COLO668 (cell line): ENCODE measurements around the gene OR9Q2.
"Not testable (repeated sequence)": the region's sequence is repeated elsewhere in the genome, so short reads cannot be mapped to it uniquely, and the experiment has no call there.

Experiments
- DNase-seq: peaks from one replicate; lab custom pipeline; 2025; ENCODE audit not compliant: unreplicated experiment; lab: John Stamatoyannopoulos, UW

The OR9Q2 gene

GRCh38 chr11:58188770-58189169 is at the start of gene OR9Q2:
Gene OR9Q2, plus strand, starts transcription at chr11:58189070. Its CDS starts 1,421 bp downstream, at chr11:58190491.
- no peak for DNase-seq

GRCh38 chr11:58142761-58143160 is 46.1 kb upstream of the OR9Q2 start:
- DNase-seq = no peak

GRCh38 chr11:58152781-58153180 is 36.1 kb upstream of the OR9Q2 start:
- no peak for DNase-seq

- no peak for DNase-seq
These were observed 24.5 kb upstream of the OR9Q2 start for GRCh38 chr11:58164389-58164788.

GRCh38 chr11:58164990-58165389 is 23.9 kb upstream of the OR9Q2 start:
- DNase-seq = no peak

- DNase-seq = no peak
These were observed 23.3 kb upstream of the OR9Q2 start for GRCh38 chr11:58165504-58166106.

- DNase-seq = no peak
These were observed 11.3 kb upstream of the OR9Q2 start for GRCh38 chr11:58177409-58178054.

- no peak for DNase-seq
These were observed 10.4 kb upstream of the OR9Q2 start for GRCh38 chr11:58178444-58178843.

- DNase-seq = peak; percentile 42
These were observed 9.2 kb upstream of the OR9Q2 start for GRCh38 chr11:58179648-58180047.

- DNase-seq = no peak
These were observed 1.9 kb upstream of the OR9Q2 start for GRCh38 chr11:58186938-58187337.

- no peak for DNase-seq
These were observed 3.4 kb downstream of the OR9Q2 start for GRCh38 chr11:58192229-58192628.

- no peak for DNase-seq
These were observed 4.5 kb downstream of the OR9Q2 start for GRCh38 chr11:58193391-58193790.

GRCh38 chr11:58195939-58196338 is 7.1 kb downstream of the OR9Q2 start:
- DNase-seq = no peak

GRCh38 chr11:58199271-58199670 is 10.4 kb downstream of the OR9Q2 start:
- DNase-seq = no peak

GRCh38 chr11:58204042-58204441 is 15.2 kb downstream of the OR9Q2 start, which contains the start of gene OR1S2:
Gene OR1S2, minus strand, starts transcription at chr11:58204142. Its CDS starts 0 bp downstream, at chr11:58204142.
- DNase-seq = no peak

- DNase-seq = not testable (repeated sequence)
These were observed 23.6 kb downstream of the OR9Q2 start, which contains the start of gene OR1S1 for GRCh38 chr11:58212420-58212819. Gene OR1S1, plus strand, starts transcription at chr11:58212720.

GRCh38 chr11:58216476-58216875 is 27.6 kb downstream of the OR9Q2 start:
- no peak for DNase-seq

GRCh38 chr11:58222721-58223120 is 33.9 kb downstream of the OR9Q2 start:
- DNase-seq = no peak

- no peak for DNase-seq
These were observed 39.2 kb downstream of the OR9Q2 start for GRCh38 chr11:58227956-58228615.
